Measurements from ENCODE around the gene TGFBR3.

- TF ChIP-seq CTCF (IDR thresholded peaks at IDR 0.05) (no peak), ELF4 (CRISPR knock-in tag; IDR thresholded peaks at IDR 0.05; ENCODE audit: low read depth) (no peak), PREB (CRISPR knock-in tag; IDR thresholded peaks at IDR 0.05; ENCODE audit: borderline replicate concordance) (no peak), SP1 (CRISPR knock-in tag; conservative IDR thresholded peaks at IDR 0.05) (no peak), SMAD4 (CRISPR knock-in tag; IDR thresholded peaks at IDR 0.05) (no peak), ETV6 (CRISPR knock-in tag; IDR thresholded peaks at IDR 0.05) (no peak), ZBTB21 (CRISPR knock-in tag; IDR thresholded peaks at IDR 0.05; ENCODE audit: borderline replicate concordance) (no peak), NR3C1 (CRISPR knock-in tag; conservative IDR thresholded peaks at IDR 0.05; ENCODE audit: low read depth) (no peak), USF2 (CRISPR knock-in tag; IDR thresholded peaks at IDR 0.05) (no peak), E2F4 (CRISPR knock-in tag; IDR thresholded peaks at IDR 0.05; ENCODE audit: borderline replicate concordance, low read depth) (no peak)
Measured at GRCh38 chr1:91787919-91788318, 98.0 kb downstream of the TGFBR3 start.
